Measurements from ENCODE around the gene UGGT2. TPM values are rescaled to one million over a fixed set of nuclear protein-coding genes. Genes with fewer than 3 reads are reported as not detected.

Gene UGGT2
- total RNA-seq, 1 experiment from 2014 or later, result 34.5 TPM

GRCh38 chr13:95834134-95834765, 219.0 kb downstream of the UGGT2 start:
- no peak overlapping the region for H3K27ac ChIP-seq (ENCODE audit: insufficient read length, low read depth, low read length)
- peaks cover 3% of the 10 kb centered on the region in 2 experiments; a peak in 3 of 4 replicates for H3K4me1 Mint-ChIP-seq
- TF ChIP-seq, protein P1, sequence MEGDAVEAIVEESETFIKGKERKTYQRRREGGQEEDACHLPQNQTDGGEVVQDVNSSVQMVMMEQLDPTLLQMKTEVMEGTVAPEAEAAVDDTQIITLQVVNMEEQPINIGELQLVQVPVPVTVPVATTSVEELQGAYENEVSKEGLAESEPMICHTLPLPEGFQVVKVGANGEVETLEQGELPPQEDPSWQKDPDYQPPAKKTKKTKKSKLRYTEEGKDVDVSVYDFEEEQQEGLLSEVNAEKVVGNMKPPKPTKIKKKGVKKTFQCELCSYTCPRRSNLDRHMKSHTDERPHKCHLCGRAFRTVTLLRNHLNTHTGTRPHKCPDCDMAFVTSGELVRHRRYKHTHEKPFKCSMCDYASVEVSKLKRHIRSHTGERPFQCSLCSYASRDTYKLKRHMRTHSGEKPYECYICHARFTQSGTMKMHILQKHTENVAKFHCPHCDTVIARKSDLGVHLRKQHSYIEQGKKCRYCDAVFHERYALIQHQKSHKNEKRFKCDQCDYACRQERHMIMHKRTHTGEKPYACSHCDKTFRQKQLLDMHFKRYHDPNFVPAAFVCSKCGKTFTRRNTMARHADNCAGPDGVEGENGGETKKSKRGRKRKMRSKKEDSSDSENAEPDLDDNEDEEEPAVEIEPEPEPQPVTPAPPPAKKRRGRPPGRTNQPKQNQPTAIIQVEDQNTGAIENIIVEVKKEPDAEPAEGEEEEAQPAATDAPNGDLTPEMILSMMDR (conservative IDR thresholded peaks at IDR 0.05), result peak; percentile 93
- H3K27ac Mint-ChIP-seq, result no peak overlapping the region
- no peak overlapping the region for H3T11ph ChIP-seq (ENCODE audit: low read length)
- whole genome bisulfite sequencing (ENCODE audit: extremely low coverage, insufficient read length, low lambda C conversion rate), result no CpG with 5 or more reads among the region's 3 CpGs
- no peak overlapping the region for H3K56ac ChIP-seq (ENCODE audit: insufficient read length, low read depth, low read length)
- no peak overlapping the region for H3K9ac ChIP-seq (ENCODE audit: extremely low read depth, insufficient read length, low read length)
- H2BK20ac ChIP-seq (ENCODE audit: low read depth, low read length, poor library complexity, severe bottlenecking), result no peak overlapping the region
- peaks cover 24 to 29% (median 26%) of the 10 kb centered on the region in 3 experiments for H3K36me3 Mint-ChIP-seq (ENCODE audit: insufficient read depth in 1 of 3, low read depth in 3 of 3)
- no peak overlapping the region for H2AK5ac ChIP-seq (ENCODE audit: insufficient read length, low read length)
- H2BK120ac ChIP-seq (ENCODE audit: low read depth, low read length, poor library complexity, severe bottlenecking), result no peak overlapping the region
- H3K9me3 ChIP-seq (ENCODE audit: control insufficient read depth, low read depth, low read length), result no peaks in the 10 kb centered on the region
- H2BK5ac ChIP-seq (ENCODE audit: insufficient read length, low read length), result no peak overlapping the region
- no peaks in the 10 kb centered on the region for H4K20me1 ChIP-seq (ENCODE audit: control insufficient read depth, insufficient read depth, insufficient read length)
- H3K4ac ChIP-seq (ENCODE audit: low read depth, low read length), result no peak overlapping the region
- H3K4me1 ChIP-seq (ENCODE audit: insufficient read depth, low read length), result no peaks in the 10 kb centered on the region
- no peak overlapping the region for H3K14ac ChIP-seq (ENCODE audit: insufficient read depth, low read length)
- peak; percentile 58 for DNase-seq
- H3K4me3 Mint-ChIP-seq, result no peak overlapping the region
- H4K8ac ChIP-seq (replicated peaks; ENCODE audit: insufficient read length, low read depth, low read length), result no peak overlapping the region
- no peak overlapping the region for H2BK15ac ChIP-seq (ENCODE audit: low read depth, low read length)
- no peaks in the 10 kb centered on the region for H3K79me1 ChIP-seq (ENCODE audit: insufficient read depth, low read depth, low read length, poor library complexity, severe bottlenecking)
- no peaks in the 10 kb centered on the region for H3K23me2 ChIP-seq (ENCODE audit: insufficient read length, low read depth, low read length, poor library complexity, severe bottlenecking)
- no peak overlapping the region for H2AFZ ChIP-seq (ENCODE audit: low read length)
- no peaks in the 10 kb centered on the region for H3K79me2 ChIP-seq (ENCODE audit: insufficient read depth, low read length)
- no peak overlapping the region for H4K5ac ChIP-seq (ENCODE audit: insufficient read length, low read depth, low read length)
- no peak overlapping the region for H2BK12ac ChIP-seq (ENCODE audit: insufficient read length, low read depth, low read length)
- H3K23ac ChIP-seq (ENCODE audit: insufficient read length, low read depth, low read length), result no peak overlapping the region
- H3K9me3 Mint-ChIP-seq, result peaks cover 23 to 24% of the 10 kb centered on the region in 2 experiments
- no peak overlapping the region for H4K91ac ChIP-seq (ENCODE audit: insufficient read length, low read depth, low read length)
- H3K27me3 Mint-ChIP-seq (ENCODE audit: low read depth), result no peaks in the 10 kb centered on the region
- H3K4me2 ChIP-seq (ENCODE audit: insufficient read depth, insufficient read length, low read length), result no peak overlapping the region
- no peaks in the 10 kb centered on the region for H3K27me3 ChIP-seq (ENCODE audit: insufficient read depth, low read length)
- no peak overlapping the region for H3K18ac ChIP-seq (ENCODE audit: insufficient read length, low read depth, low read length)
